H9 (cell line): ENCODE results near the gene ARHGAP27. TPM values are rescaled to one million over a fixed set of nuclear protein-coding genes. Genes with fewer than 3 reads are reported as not detected.
"Not testable (repeated sequence)": the region's sequence is repeated elsewhere in the genome, so short reads cannot be mapped to it uniquely, and the experiment has no call there.

Source experiments
- DNase-seq: peaks from one replicate; pipeline ENCODE4 v3.0.0-alpha.2; 2017
- H2AFZ ChIP-seq: one replicate; pipeline ENCODE4 v1.6.1; 2013; ENCODE audit warnings: mild to moderate bottlenecking, low read length, control low read depth, moderate library complexity
- H2AK5ac ChIP-seq: 2 replicates; pipeline ENCODE4 v1.6.1; 2013; ENCODE audit warnings: low read length, control low read depth, mixed read lengths; ENCODE audit not compliant: insufficient read length
- H2BK120ac ChIP-seq: one replicate; pipeline ENCODE4 v1.6.1; 2013; ENCODE audit warnings: low read depth, mild to moderate bottlenecking, low read length, control low read depth, inconsistent platforms; ENCODE audit not compliant: poor library complexity, severe bottlenecking
- H2BK12ac ChIP-seq: 2 replicates; pipeline ENCODE4 v1.6.1; 2013; ENCODE audit warnings: low read length, control low read depth, mixed read lengths, low read depth; ENCODE audit not compliant: insufficient read length
- H2BK15ac ChIP-seq: 2 replicates; pipeline ENCODE4 v1.6.1; 2013; ENCODE audit warnings: low read depth, low read length, control low read depth
- H2BK20ac ChIP-seq: one replicate; pipeline ENCODE4 v1.6.1; 2013; ENCODE audit warnings: low read depth, mild to moderate bottlenecking, low read length, control low read depth, inconsistent platforms; ENCODE audit not compliant: poor library complexity, severe bottlenecking
- H2BK5ac ChIP-seq: 2 replicates; pipeline ENCODE4 v1.6.1; 2013; ENCODE audit warnings: low read length, control low read depth, mixed read lengths; ENCODE audit not compliant: insufficient read length
- H3K14ac ChIP-seq: 2 replicates; pipeline ENCODE4 v1.6.1; 2013; ENCODE audit warnings: low read length, control low read depth; ENCODE audit not compliant: insufficient read depth
- H3K18ac ChIP-seq: 2 replicates; pipeline ENCODE4 v1.6.1; 2013; ENCODE audit warnings: low read depth, mild to moderate bottlenecking, mixed read lengths, low read length, control low read depth; ENCODE audit not compliant: insufficient read length
- H3K23ac ChIP-seq: 2 replicates; pipeline ENCODE4 v1.6.1; 2013; ENCODE audit warnings: low read length, control low read depth, mixed read lengths, low read depth; ENCODE audit not compliant: insufficient read length
- H3K23me2 ChIP-seq: 2 replicates; pipeline ENCODE4 v1.6.1; 2013; ENCODE audit warnings: low read depth, mild to moderate bottlenecking, mixed read lengths, low read length, control low read depth; ENCODE audit not compliant: insufficient read length, poor library complexity, severe bottlenecking
- H3K27ac ChIP-seq: 2 replicates; pipeline ENCODE4 v1.5.1; 2013; ENCODE audit warnings: low read length, control low read depth, mixed read lengths, low read depth; ENCODE audit not compliant: insufficient read length
- H3K27me3 ChIP-seq: 2 replicates; pipeline ENCODE4 v1.6.1; 2013; ENCODE audit warnings: low read length, control low read depth, inconsistent platforms; ENCODE audit not compliant: insufficient read depth
- H3K4ac ChIP-seq: 2 replicates; pipeline ENCODE4 v1.6.1; 2013; ENCODE audit warnings: low read depth, mild to moderate bottlenecking, control low read depth, inconsistent platforms, low read length, moderate library complexity
- H3K4me1 ChIP-seq: 2 replicates; pipeline ENCODE4 v1.6.1; 2013; ENCODE audit warnings: low read length, control low read depth, inconsistent platforms; ENCODE audit not compliant: insufficient read depth
- H3K4me2 ChIP-seq: 2 replicates; pipeline ENCODE4 v1.6.1; 2013; ENCODE audit warnings: low read length, control low read depth, mixed read lengths; ENCODE audit not compliant: insufficient read length, insufficient read depth
- H3K56ac ChIP-seq: 2 replicates; pipeline ENCODE4 v1.6.1; 2013; ENCODE audit warnings: low read depth, mild to moderate bottlenecking, mixed read lengths, low read length, control low read depth; ENCODE audit not compliant: insufficient read length
- H3K79me1 ChIP-seq: 2 replicates; pipeline ENCODE4 v1.6.1; 2013; ENCODE audit warnings: low read depth, mild to moderate bottlenecking, moderate library complexity, low read length, control low read depth, inconsistent platforms; ENCODE audit not compliant: insufficient read depth, poor library complexity, severe bottlenecking
- H3K79me2 ChIP-seq: 2 replicates; pipeline ENCODE4 v1.6.1; 2013; ENCODE audit warnings: low read length, control low read depth, inconsistent platforms; ENCODE audit not compliant: insufficient read depth
- H3K9ac ChIP-seq: 2 replicates; pipeline ENCODE4 v1.6.1; 2013; ENCODE audit warnings: low read length, control low read depth, mixed read lengths; ENCODE audit not compliant: insufficient read length; ENCODE audit errors: extremely low read depth
- H3K9me3 ChIP-seq: one replicate; pipeline ENCODE4 v1.6.1; 2013; ENCODE audit warnings: low read depth, low read length, inconsistent platforms; ENCODE audit not compliant: control insufficient read depth
- H3T11ph ChIP-seq: one replicate; pipeline ENCODE4 v1.6.1; 2013; ENCODE audit warnings: mild to moderate bottlenecking, low read length, control low read depth, inconsistent platforms
- H4K20me1 ChIP-seq: one replicate; pipeline ENCODE4 v1.6.1; 2013; ENCODE audit not compliant: control insufficient read depth, insufficient read length, insufficient read depth
- H4K5ac ChIP-seq: 2 replicates; pipeline ENCODE4 v1.6.1; 2013; ENCODE audit warnings: low read depth, mild to moderate bottlenecking, mixed read lengths, low read length, control low read depth; ENCODE audit not compliant: insufficient read length
- H4K8ac ChIP-seq: replicated peaks from 2 replicates; pipeline ENCODE4 v1.6.1; 2013; ENCODE audit warnings: low read length, control low read depth, mixed read lengths, low read depth; ENCODE audit not compliant: insufficient read length
- H4K91ac ChIP-seq: 2 replicates; pipeline ENCODE4 v1.6.1; 2013; ENCODE audit warnings: low read depth, mild to moderate bottlenecking, moderate library complexity, mixed read lengths, low read length, control low read depth; ENCODE audit not compliant: insufficient read length
- H3K27ac Mint-ChIP-seq, 3 experiments: 2 replicates in 2 of 3; 3 replicates in 1 of 3; pipeline ENCODE4 v1.8.0; 2020 to 2021; ENCODE audit warnings: mixed read lengths in 3 of 3, mild to moderate bottlenecking in 1 of 3, moderate library complexity in 1 of 3
- H3K27me3 Mint-ChIP-seq: 2 replicates; pipeline ENCODE4 v1.8.0; 2021; ENCODE audit warnings: low read depth, mild to moderate bottlenecking, moderate library complexity, mixed read lengths
- H3K36me3 Mint-ChIP-seq, 3 experiments: 2 replicates in 2 of 3; 3 replicates in 1 of 3; pipeline ENCODE4 v1.8.0; 2020 to 2021; ENCODE audit warnings: low read depth in 3 of 3, mixed read lengths in 3 of 3; ENCODE audit not compliant: insufficient read depth in 1 of 3
- H3K4me1 Mint-ChIP-seq, 2 experiments: 2 replicates each; pipeline ENCODE4 v1.8.0; 2020; ENCODE audit warnings: mixed read lengths in 2 of 2
- H3K4me3 Mint-ChIP-seq, 2 experiments: 2 replicates in 1 of 2; 3 replicates in 1 of 2; pipeline ENCODE4 v1.8.0; 2020 to 2021; ENCODE audit warnings: mild to moderate bottlenecking in 2 of 2, mixed read lengths in 2 of 2, moderate library complexity in 1 of 2
- H3K9me3 Mint-ChIP-seq, 2 experiments: 2 replicates in 1 of 2; 3 replicates in 1 of 2; pipeline ENCODE4 v1.8.0; 2020; ENCODE audit warnings: mild to moderate bottlenecking in 2 of 2, mixed read lengths in 2 of 2, moderate library complexity in 1 of 2
- WGBS: extraction: QIAGEN DNeasy Blood & Tissue Kit; methylation state at CpG from one replicate; pipeline ENCODE4 v1.1.7; 2013; ENCODE audit warnings: missing lambda C conversion rate, low lambda C conversion rate, mixed read lengths; ENCODE audit not compliant: insufficient read length; ENCODE audit errors: extremely low coverage; 5-methylcytosine and 5-hydroxymethylcytosine counted together
- total RNA-seq: library from RNA; stranded (reverse); gene quantifications from 2 replicates; pipeline ENCODE4 v1.2.1, GENCODE V29; 2021

ARHGAP27 gene
- total RNA-seq, 1 experiment from 2014 or later: 9.9 TPM

GRCh38 chr17:45448066-45448465, 15.4 kb upstream of the ARHGAP27 start:
- H4K8ac ChIP-seq, H3K23me2 ChIP-seq, H2AK5ac ChIP-seq, H2AFZ ChIP-seq, H3K4me2 ChIP-seq, H3K56ac ChIP-seq, H3K14ac ChIP-seq, H4K5ac ChIP-seq, H4K20me1 ChIP-seq, H2BK15ac ChIP-seq, H3K36me3 Mint-ChIP-seq, H3K27ac ChIP-seq, H3K27me3 ChIP-seq, H3K27me3 Mint-ChIP-seq, H2BK120ac ChIP-seq, H2BK12ac ChIP-seq, H3T11ph ChIP-seq, H3K23ac ChIP-seq, H3K4ac ChIP-seq, H3K4me3 Mint-ChIP-seq, H3K4me1 ChIP-seq, H3K18ac ChIP-seq, H3K27ac Mint-ChIP-seq, H3K79me1 ChIP-seq, DNase-seq, H4K91ac ChIP-seq, H3K4me1 Mint-ChIP-seq, H3K9me3 Mint-ChIP-seq, H3K9ac ChIP-seq, H3K9me3 ChIP-seq, H2BK5ac ChIP-seq, H3K79me2 ChIP-seq, H2BK20ac ChIP-seq: not testable (repeated sequence)
- no CpG with 5 or more reads among the region's 7 CpGs for WGBS

- not testable (repeated sequence) for H2BK120ac ChIP-seq, H3K9ac ChIP-seq, H3K27ac ChIP-seq, H2BK12ac ChIP-seq, H3K4me1 ChIP-seq, H3K18ac ChIP-seq, H3K79me2 ChIP-seq, H3K36me3 Mint-ChIP-seq, H3K23ac ChIP-seq, H3K27me3 ChIP-seq, H3K9me3 ChIP-seq, H3K9me3 Mint-ChIP-seq, H3K4me1 Mint-ChIP-seq, H3K27ac Mint-ChIP-seq, H3T11ph ChIP-seq, H2BK20ac ChIP-seq, H3K56ac ChIP-seq, DNase-seq, H4K91ac ChIP-seq, H3K79me1 ChIP-seq, H2AFZ ChIP-seq, H3K4me2 ChIP-seq, H2BK15ac ChIP-seq, H3K4ac ChIP-seq, H2BK5ac ChIP-seq, H4K5ac ChIP-seq, H4K20me1 ChIP-seq, H4K8ac ChIP-seq, H3K23me2 ChIP-seq, H3K4me3 Mint-ChIP-seq, H2AK5ac ChIP-seq, H3K27me3 Mint-ChIP-seq, H3K14ac ChIP-seq
- WGBS: no CpG with 5 or more reads among the region's 14 CpGs
These were observed 15.0 kb upstream of the ARHGAP27 start for GRCh38 chr17:45447650-45448049.
